ENCODE data around the gene CCDC69. TPM values are rescaled to one million over a fixed set of nuclear protein-coding genes. Genes with fewer than 3 reads are reported as not detected.

Gene CCDC69
- total RNA-seq, 1 donor from 2014 or later = 0.07 TPM

DNA sequence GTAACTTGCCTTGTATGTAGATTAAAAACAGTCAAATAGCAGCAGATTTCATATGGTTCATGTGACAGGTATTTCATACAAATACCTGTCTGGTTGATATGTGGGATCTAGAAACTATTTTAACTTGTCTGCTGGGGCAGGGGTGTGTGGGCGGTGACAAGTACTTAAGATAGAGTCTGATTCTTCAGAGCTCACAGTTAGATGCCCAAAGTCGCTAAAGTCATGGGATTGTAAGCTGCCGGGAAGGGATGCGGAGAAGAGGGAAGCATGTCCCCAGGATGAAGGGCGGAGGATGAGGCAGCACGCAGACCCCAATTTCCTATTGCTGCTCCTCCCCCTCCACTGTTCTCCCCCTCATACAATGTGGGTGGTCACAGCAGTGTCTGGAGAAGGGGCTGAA, 79.6 kb downstream of the CCDC69 start:
- Histone ChIP-seq H2AFZ (replicated peaks) (no peak overlapping the region), H3K4me2 (no peak overlapping the region), H3K27ac (no peak overlapping the region), H3K79me2 (ENCODE audit: low read depth) (no peaks in the 10 kb centered on the region), H3K36me3 (no peaks in the 10 kb centered on the region), H4K20me1 (ENCODE audit: low read depth) (peaks cover 14% of the 10 kb centered on the region), H3K9ac (no peak overlapping the region), H3F3A (ENCODE audit: low read depth) (no peaks in the 10 kb centered on the region), H3K4me3 (no peak overlapping the region), H3K4me1 (peaks cover 7% of the 10 kb centered on the region), H3K9me3 (ENCODE audit: low read depth) (no peaks in the 10 kb centered on the region), H3K27me3 (no peaks in the 10 kb centered on the region)
- Mint-ChIP-seq H3K4me1 (peaks cover 37% of the 10 kb centered on the region), H3K4me3 (no peak overlapping the region), H3K27ac (no peak overlapping the region), H3K27me3 (ENCODE audit: insufficient read depth, low read depth) (peaks cover 4% of the 10 kb centered on the region), H3K36me3 (peaks cover 18% of the 10 kb centered on the region), H3K9me3 (no peaks in the 10 kb centered on the region)
- no peak for TF ChIP-seq EZH2phosphoT487 (IDR thresholded peaks at IDR 0.05)
- TF ChIP-seq EZH2 (IDR thresholded peaks at IDR 0.05) = no peak
- no peak for TF ChIP-seq CTCF (IDR thresholded peaks at IDR 0.05)
- no peak for DNase-seq (ENCODE audit: low spot score)

- H3K79me2 ChIP-seq (ENCODE audit: low read depth) = no peaks in the 10 kb centered on the region
- H3K36me3 Mint-ChIP-seq = peaks cover 21% of the 10 kb centered on the region
Observed at GRCh38 chr5:151143645-151144044, 80.2 kb downstream of the CCDC69 start.

DNA sequence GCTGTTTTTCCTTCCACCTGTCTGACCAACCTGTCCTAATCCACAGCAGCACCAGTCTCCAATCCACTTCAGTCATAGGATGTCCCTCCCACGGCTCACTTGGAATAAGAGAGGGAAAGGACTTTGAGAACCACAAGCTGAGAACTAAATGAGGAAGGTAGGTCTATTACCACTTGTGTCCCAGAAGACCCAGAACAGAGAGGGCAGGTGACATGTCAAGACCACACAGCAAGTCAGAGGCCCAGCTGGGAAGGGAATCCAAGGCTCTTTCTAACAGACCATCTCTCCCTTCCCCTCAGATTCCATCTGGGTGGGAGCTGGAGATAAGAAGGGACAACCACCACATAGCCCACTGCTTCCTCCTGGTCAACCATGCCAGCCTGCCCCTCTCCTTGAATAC, 81.0 kb downstream of the CCDC69 start:
- H2AFZ ChIP-seq (replicated peaks) = no peak overlapping the region
- Mint-ChIP-seq H3K36me3 (peaks cover 27% of the 10 kb centered on the region), H3K4me3 (no peak overlapping the region), H3K27me3 (ENCODE audit: insufficient read depth, low read depth) (peaks cover 4% of the 10 kb centered on the region), H3K27ac (no peak overlapping the region), H3K4me1 (peaks cover 26% of the 10 kb centered on the region), H3K9me3 (no peaks in the 10 kb centered on the region)
- no peak overlapping the region for H3K9ac ChIP-seq
- H3F3A ChIP-seq (ENCODE audit: low read depth) = no peaks in the 10 kb centered on the region
- H3K4me2 ChIP-seq = no peak overlapping the region
- H3K79me2 ChIP-seq (ENCODE audit: low read depth) = no peaks in the 10 kb centered on the region
- H4K20me1 ChIP-seq (ENCODE audit: low read depth) = peaks cover 14% of the 10 kb centered on the region
- H3K27ac ChIP-seq = no peak overlapping the region
- peaks cover 7% of the 10 kb centered on the region for H3K4me1 ChIP-seq
- TF ChIP-seq CTCF (IDR thresholded peaks at IDR 0.05) = no peak
- no peak for TF ChIP-seq EZH2phosphoT487 (IDR thresholded peaks at IDR 0.05)
- no peak for TF ChIP-seq EZH2 (IDR thresholded peaks at IDR 0.05)
- no peaks in the 10 kb centered on the region for H3K27me3 ChIP-seq
- DNase-seq (ENCODE audit: low spot score) = no peak
- H3K36me3 ChIP-seq = no peaks in the 10 kb centered on the region
- no peaks in the 10 kb centered on the region for H3K9me3 ChIP-seq (ENCODE audit: low read depth)
- H3K4me3 ChIP-seq = no peak overlapping the region

More at GRCh38 chr5:151143645-151144044, 80.2 kb downstream of the CCDC69 start:
- Histone ChIP-seq H3F3A (ENCODE audit: low read depth) (no peaks in the 10 kb centered on the region), H4K20me1 (ENCODE audit: low read depth) (peaks cover 14% of the 10 kb centered on the region), H3K36me3 (no peaks in the 10 kb centered on the region), H3K4me2 (no peak overlapping the region), H3K27ac (no peak overlapping the region), H2AFZ (replicated peaks) (no peak overlapping the region), H3K27me3 (no peaks in the 10 kb centered on the region), H3K4me3 (no peak overlapping the region), H3K4me1 (peaks cover 7% of the 10 kb centered on the region), H3K9me3 (ENCODE audit: low read depth) (no peaks in the 10 kb centered on the region), H3K9ac (no peak overlapping the region)
- no peak overlapping the region for H3K4me3 Mint-ChIP-seq
- H3K27me3 Mint-ChIP-seq (ENCODE audit: insufficient read depth, low read depth) = peaks cover 4% of the 10 kb centered on the region
- H3K4me1 Mint-ChIP-seq = peaks cover 33% of the 10 kb centered on the region
- TF ChIP-seq EZH2phosphoT487 (IDR thresholded peaks at IDR 0.05) (no peak), EZH2 (IDR thresholded peaks at IDR 0.05) (no peak), CTCF (IDR thresholded peaks at IDR 0.05) (no peak)
- H3K27ac Mint-ChIP-seq = no peak overlapping the region
- no peak for DNase-seq (ENCODE audit: low spot score)
- no peaks in the 10 kb centered on the region for H3K9me3 Mint-ChIP-seq

All from neural progenitor cell (in vitro differentiated cells).